Stimulated activated CD8-positive, alpha-beta memory T cell treated with anti-CD3 and anti-CD28 coated beads, Interleukin-15, amount 100 ng/mL, for 4 hours (primary cell): ENCODE results near the gene AURKA.
"Not testable (repeated sequence)": the region's sequence is repeated elsewhere in the genome, so short reads cannot be mapped to it uniquely, and the experiment has no call there.

ENCODE experiments used
- DNase-seq, 2 donors: peaks; one replicate each; pipeline ENCODE4 v3.0.0-alpha.2; 2020; ENCODE audit warnings: low read depth in 2 of 2

AURKA gene

DNA sequence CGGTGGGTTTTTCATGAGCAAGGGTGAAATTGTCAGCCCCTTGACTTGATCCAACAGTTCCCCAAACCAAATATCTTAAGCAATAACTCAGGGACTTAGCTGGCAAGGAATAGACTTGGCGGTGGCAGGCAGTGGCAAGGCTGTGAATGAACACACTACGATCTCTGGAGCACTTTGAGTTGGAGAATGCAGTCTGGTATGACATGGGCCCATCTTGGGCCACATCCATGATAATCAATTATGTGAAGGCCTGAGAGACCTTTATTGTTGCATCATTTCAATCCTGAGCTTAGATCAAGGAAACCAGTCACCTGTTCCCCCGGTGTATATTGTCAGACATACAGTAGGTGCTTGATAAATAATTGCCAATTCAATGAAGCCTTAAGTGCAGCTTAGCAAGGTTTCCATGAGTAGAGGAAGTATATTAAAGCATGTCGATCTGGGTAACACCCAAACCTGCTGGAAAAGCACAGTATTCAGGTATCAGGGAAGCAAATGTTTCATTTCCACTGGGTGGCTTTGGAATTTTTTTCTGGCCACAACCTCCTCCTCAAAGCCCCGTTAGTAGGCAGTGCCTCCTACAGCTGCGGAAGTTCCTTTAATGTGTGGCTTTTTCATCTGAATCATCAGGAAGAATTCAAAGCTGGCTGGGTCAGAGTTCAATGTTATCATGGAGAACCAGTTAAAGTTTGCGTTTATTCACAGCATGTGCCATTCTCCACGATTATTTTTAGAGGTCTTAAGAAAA lies 30.2 kb upstream of the AURKA start:
- DNase-seq, result no peak

DNA sequence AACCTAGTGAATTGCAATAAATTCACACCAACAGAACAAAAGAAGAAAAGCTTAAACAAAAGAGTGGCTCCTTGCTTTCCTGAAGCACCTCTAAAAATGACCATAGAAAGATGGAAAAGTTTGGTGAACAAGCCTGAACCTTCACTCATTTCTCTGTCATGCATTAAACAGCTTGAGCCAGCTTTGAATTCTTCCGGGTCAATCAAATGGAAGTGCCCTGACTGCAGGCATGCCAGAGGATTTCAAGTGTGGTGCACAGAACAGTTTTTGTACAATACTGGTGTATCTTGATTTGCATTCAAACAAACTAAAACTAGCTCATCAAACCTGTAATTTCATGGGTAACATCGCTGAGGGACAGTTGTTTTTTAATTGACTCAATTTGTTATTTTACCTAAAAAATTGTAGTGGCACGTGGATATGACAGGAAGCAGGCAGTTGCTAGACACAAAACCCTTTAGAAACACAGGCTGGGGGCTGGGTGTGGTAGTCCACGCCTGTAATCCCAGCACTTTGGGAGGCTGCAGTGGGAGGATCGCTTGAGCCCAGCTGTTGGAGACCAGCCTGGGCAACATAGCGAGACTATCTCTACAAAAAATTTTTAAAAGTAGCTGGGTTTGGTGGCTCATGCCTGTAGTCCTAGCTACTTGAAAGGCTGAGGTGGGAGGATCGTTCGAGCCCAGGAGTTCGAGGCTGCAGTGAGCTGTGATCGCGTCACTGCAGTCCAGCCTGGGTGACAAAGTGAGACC lies 29.1 kb upstream of the AURKA start:
- no peak for DNase-seq

DNA sequence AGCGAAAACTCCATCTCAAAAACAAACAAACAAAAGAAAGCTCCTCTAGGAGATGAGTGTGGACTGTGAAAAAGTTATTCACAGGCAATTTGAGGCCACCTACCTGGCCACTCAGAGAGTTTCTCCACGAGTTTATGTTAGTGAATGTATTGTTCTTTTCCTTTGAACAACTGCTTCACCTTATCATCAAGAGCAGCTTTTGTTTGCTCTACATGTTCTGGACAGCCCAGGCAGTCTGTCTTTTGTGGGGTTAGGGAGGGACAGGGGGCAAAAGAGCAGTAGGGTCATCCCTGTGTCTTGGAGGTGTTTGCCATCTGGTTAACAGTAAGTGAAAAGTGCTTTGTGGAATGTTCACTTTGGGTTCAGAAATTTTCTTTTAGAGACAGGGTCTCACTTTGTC lies 28.0 kb upstream of the AURKA start:
- no peak for DNase-seq

DNA sequence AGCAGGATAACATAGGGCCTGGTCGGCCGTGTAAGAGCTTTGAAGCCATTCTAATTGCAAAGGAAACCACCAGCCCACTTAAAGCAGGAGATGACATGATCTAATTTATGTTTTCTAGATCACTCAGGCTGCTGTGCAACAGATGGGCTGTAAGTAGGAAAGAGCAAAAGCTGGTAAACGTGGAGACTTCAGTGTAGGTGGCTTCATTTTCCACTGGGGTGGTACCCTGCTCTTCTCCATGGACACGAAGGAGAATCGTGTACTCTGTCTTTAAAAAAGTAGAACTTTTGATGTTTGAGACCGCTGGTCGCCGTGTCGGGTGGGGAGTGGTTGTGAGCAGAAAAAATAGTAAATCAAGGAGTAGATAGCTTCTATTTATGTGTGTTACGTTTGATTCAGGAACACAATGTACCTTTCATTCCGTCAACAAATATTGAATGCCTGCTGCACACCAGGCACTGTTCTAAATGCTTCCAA lies 26.4 kb upstream of the AURKA start:
- no peak for DNase-seq

DNA sequence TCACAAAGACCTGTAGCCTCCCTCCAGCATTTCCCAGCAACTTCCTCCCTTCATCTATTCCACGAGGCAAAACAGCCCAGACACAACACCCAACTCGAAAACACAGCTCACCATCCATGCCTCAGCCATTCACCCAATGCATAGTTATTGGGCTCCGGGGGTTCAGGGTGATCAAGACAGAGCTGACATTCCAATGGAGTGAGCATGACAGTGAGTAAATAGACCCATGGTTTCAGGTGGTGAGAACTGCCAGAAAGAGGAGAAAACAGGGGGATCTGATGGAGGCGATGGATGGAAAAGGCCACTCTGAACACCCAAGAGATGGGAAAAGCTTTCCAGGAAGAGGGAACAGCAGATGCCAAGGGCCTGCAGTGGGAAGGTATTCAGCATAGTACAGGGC lies 25.9 kb upstream of the AURKA start:
- no peak for DNase-seq

DNA sequence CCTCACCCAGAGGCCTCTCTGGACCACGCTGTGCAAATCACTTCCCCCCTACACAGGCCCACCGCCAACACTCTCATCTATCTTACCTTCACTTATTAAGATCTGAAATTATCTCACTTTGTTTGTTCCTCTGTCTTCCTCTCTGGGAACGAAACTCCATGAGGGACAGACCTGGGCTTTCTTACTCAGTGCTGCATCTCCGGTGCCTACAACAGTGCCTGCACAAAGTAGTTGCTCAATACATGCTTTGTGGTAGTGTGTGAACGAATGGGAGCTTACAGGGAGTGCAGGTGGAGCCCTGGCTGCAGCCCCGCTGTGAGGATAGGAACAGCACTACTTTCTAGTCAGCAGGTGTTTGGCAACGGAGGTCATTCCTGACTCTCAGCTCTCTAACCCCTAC lies 25.4 kb upstream of the AURKA start:
- no peak for DNase-seq

DNA sequence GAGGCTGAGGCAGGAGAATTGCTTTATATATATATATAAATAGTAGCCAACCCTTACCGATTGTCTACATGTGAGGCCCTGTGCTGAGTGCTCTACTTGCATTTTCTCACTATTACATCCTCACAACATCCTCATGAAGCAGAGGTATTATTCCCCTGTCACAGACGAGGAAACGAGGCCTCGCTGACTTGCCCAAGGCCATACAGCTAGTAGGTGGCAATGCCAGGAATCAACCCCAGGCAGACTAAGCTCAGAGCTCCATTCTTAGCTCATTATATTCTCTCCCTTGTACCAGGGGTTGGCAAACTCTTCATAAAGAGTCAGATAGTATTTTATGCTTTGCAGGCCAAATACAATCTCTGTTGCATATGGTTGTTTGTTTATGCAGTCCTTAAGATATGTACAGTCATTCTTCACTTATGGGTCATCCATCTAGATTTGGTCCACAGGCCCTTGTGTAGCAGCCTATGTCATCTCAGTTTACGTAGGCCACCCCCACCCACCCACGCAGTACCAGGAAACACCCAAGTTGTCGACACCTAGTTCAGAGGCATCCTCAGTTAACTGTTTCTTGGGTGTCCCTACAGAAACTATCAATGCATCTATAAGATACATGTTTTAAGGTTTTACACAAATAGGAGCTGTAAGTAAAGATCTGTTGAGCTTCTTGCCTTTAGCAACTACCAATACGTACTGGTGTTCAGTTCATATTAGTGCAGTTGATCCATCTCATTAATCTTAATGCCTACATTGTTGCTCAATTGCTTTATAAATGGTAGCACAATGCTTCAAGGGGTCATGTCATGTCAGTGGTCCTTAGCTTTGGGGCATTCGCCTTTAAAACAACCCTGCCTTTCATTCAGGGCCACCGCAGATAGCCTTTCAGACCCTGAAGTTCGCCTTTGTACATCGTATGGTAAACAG lies 23.1 kb upstream of the AURKA start:
- DNase-seq, result peak; percentile 44 to 58

DNA sequence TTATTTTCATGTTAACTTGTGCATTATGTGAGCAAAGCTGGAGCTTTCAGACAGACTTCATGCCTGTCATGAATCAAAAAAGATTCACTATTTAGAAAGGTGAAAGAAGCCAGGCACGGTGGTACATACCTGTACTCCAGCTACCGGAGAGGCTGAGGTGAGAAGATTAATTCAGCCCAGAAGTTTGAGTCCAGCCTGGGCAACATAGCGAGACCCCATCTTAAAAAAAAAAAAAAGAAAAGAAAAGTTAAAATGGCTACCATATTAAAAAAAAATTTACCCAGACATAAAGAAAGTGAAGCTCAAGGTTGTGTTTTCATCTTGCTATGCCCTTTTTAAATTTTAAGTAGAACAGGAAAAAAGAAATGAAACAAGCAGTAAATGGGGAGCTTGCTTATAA lies 20.9 kb upstream of the AURKA start:
- no peak for DNase-seq

DNA sequence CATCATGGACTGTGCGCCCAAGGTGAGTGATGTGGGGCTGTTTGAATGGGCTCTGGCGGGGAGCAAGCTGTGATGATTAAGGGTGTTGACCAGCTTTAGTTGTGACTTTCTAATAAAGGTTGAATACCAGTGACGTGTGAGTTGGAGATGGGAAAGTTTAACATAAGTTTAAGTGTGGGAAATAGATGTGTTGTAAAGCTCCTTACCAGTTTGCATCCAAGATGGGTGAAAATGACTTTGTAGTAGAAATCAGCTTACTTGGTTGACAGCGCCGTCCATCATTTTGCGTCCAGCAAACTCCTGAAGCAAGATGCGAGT lies 20.4 kb upstream of the AURKA start:
- no peak for DNase-seq

DNA sequence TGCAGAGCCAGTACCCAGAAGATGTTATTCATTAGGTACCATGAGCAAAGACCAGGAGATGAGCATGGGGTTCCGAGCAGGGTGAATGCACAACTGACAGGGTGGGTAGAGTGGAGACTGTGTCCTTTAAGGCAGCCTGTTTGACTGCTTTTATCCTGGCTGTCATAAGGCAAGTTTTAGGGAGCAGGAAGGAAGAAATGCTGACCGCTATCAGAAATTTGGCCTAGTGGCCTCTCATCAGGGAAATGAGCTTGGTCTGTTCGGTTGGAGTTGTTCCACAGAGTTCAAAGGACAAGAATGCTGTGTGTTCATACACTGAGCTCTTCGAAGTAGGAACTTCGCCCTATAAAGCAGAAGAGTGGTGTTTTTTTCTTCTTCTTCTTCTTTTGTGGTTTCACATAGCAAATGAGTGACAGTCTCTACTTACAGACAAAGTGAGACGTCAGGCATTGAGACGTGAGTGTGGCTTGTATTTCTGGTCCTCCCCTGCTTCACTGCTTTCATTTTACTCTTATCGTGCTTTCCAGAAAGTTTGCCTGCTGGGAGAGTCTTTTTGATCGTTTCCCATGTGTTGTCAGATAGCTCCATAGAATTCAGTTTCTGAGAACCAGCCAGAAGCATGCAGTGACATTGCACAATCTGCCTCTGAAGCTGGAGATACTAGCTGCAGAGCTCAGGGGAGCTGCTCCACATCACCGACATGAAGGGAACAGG lies 19.9 kb upstream of the AURKA start, which contains the start of gene CASS4:
CASS4 (plus strand) TSS at position 502 of the 714 bp plus-strand sequence; CDS start at position 701, 199 bp downstream.
- no peak for DNase-seq

DNA sequence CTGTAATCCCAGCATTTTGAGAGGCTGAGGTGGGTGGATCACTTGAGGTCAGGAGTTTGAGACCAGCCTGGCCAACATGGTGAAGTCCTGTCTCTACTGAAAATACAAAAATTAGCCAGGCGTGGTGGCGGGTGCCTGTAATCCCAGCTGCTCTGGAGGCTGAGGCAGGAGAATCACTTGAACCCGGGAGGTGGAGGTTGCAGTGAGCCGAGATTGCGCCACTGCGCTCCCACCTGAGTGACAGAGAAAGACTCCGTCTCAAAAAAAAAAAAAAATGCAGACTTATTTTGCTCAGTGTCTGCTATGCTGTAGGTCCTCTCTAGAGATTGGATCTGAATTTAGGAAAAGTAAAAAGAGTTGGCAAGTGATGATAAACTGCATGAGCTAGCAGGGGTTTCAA lies 19.3 kb upstream of the AURKA start:
- DNase-seq, result not testable (repeated sequence)

DNA sequence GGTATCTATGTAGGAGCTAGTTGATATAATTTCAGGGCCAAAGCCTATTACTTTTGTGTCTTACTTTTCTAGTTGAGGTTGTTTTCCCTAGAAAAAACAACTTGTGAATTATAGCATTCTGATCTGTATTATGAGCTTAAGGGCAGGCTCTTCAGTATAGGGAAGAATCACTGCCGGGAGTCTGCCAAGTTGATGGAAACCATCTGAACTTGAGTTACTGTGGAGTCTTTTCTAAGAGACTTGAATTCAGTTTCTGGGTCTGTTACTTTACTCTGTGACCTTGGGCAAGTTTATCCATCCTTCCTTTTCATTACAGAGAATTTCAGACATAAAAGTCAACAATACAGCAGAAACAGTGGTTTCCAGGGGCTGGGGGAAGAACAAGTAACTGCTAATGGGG lies 17.9 kb upstream of the AURKA start:
- DNase-seq, result no peak

DNA sequence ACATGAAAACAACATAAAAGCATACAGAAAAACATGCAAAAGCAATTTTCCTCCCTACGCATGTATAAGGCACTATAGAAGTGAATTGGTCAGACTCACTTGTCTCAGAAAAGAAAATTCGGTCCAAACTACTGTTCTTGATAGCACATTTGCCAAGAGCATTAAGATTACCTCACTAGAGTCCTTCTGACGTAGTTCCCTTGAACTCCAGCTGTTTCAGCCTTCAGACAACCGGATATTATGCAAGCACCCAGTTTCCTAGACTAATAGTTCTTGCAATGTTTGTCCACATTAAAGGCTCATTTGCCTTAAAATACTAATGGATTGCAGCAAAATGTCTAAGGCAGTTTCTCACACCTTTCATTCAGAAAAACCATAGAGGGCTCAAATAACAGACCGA lies 17.5 kb upstream of the AURKA start:
- DNase-seq, result no peak

DNA sequence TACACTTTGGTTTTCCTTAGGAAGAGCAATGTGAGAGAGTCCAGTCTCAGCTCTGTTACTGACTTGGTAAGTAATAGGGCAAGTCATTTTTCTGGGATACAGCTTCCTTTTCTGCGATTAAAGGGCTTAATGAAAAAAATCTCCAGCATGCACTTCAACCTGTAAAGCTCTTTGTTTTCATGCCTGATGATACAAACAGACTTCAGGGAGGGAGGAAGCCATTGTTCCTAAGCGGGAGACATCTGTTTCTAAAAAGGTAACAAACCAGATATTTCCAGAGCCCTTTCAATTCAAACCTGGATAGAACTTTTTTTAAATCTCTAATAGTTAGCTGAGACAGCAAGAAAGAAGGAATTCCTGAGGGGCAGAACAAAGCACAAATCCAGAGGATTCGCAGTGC lies 14.9 kb upstream of the AURKA start:
- DNase-seq, result no peak

DNA sequence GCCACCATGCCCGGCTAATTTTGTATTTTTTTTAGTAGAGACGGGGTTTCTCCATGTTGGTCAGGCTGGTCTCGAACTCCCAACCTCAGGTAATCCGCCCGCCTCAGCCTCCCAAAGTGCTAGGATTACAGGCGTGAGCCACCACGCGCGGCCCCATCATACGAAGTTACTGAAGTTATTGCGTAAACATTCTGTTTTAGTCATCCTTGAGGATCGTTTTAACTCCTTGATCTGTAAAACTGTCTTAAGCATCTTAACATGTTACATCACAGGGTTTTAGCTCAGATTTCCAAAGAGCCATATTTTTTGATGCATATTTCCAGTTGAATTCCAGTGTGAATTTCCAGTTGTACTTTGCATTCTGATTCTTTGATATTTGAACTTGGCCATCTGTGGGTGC lies 13.3 kb upstream of the AURKA start:
- not testable (repeated sequence) for DNase-seq

DNA sequence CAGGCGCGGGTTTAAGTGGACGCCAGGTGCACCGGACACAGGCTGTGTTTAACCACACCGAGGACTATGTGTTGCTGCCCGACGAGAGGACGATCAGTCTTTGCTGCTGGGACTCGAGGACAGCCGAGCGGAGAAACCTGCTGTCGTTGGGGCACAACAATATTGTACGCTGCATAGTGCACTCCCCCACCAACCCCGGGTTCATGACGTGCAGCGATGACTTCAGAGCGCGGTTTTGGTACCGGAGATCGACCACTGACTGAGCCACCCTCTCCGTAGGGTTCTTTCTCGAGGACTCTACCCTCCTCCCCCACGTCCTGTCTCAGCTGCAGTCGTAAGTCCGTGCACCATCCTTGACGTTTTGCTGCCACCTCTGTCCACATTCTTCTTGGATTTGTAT lies 11.4 kb upstream of the AURKA start:
- no peak for DNase-seq

DNA sequence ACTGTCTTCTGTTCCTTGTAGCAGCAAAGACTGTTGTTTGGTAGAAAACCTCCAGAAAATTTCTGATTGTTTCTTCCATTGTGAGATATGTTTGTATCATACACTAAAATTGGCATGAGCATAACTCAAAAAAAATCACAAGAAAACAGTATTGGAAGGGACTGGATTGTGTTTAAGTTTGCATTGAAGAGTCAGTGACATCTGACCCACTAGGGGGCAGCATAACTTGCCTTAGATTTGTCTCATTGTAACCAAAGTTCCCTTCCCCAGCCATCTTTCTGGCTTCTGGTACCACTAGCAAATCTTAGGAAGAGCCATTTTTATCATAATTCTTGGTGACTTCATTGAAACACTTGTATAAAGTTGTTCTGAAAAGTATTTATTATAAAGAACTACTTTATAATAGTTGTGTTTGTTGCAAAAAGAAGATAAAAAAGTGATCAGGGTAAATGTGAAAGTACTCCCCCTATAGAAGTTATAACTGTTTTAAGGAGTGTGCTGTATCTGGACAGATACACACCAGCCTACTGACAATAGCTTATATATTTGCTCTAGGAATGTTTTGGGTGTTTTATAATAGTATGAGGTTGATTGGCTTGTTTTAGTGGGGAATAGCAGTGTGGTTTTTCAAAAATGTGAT lies 8.1 kb upstream of the AURKA start:
- peak in 1 of 2 donors; percentile 39 for DNase-seq

DNA sequence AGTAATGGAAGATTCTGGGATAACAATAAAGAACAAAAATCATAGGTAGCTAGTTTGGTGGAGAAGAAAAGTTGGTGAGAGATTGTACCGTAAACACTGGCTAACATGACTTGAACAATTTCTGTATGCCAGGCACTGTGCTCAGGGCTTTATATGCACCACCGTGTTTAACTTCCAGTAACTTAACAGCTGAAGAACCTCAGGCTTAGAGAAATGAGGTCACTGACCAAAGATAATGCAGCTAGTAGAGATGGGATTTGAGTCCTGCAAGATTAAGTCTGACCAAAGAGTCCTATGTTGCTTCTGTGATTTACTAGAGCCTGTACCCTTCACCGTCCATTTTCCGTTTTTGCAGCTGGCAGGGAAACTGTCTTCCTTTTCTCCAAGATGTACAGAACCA lies 3.2 kb upstream of the AURKA start:
- no peak for DNase-seq

DNA sequence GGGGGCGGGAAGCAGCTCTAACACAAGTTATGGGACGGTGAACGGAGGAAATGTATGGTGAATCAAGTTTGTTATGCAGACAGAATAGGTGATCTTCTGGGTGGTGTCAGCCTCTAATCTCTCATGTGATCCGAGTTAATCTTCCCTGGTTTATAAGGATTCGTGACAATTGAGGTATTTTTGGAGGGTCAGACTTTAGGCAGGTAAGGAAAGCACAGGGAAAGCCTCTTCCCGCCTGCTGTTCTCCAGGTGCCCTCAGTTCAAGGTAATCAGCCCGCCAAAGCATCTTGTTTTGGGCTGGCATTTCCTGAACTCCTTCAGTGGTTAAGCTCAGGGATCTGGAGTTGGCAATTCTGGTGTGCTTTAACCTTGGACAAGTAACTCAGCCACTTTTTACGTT lies 1.6 kb upstream of the AURKA start:
- DNase-seq, result no peak

DNA sequence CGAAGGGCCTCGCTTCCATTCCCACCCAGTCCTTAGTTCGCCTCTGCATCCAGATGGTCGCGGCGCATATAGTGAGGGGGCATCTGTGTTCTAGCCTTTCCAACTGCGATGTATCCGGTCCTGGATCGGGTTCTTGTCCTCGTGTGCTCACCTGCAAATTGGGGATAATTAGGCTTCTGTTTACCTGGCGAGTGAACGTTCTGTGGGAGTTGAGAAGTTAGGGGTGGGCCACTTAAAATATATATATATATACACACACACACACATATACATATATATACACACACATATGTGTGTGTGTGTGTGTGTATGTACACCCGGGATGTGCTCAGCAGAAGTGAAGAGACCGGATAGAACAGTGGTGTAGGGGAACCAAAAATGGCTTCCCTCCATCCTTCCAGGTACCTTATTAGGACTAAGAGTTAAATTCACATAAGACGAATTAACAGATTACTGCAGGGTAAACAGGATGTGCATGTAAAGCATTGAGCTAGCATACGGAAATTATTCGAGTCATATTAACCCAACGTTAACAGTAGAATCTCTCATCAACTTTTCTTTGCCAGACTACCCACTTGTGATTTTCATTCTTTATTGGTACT lies 967 bp upstream of the AURKA start:
- no peak for DNase-seq
